Breast epithelium (tissue), 4 donors: ENCODE data around the gene TM4SF1. TPM values are rescaled to one million over a fixed set of nuclear protein-coding genes. Genes with fewer than 3 reads are reported as not detected.
A peak's percentile ranks its signal among the peaks of the same experiment; 100 is the strongest.

ENCODE experiments used
- DNase-seq, 2 donors: peaks; one replicate each; pipeline ENCODE4 v3.0.0-alpha.2; 2019; ENCODE audit warnings: low spot score in 2 of 2
- H3K27ac ChIP-seq, 2 donors: fragments of 200-600 bp; sonication (generic) in 1 of 2; one replicate each; pipeline ENCODE4 v1.5.1; 2016 to 2019; ENCODE audit warnings: mild to moderate bottlenecking in 1 of 2
- H3K27me3 ChIP-seq, 2 donors: fragments of 200-600 bp; sonication (generic) in 1 of 2; one replicate each; pipeline versions ENCODE4 v1.5.1 to v1.6.0; 2017 to 2019; ENCODE audit warnings: control low read depth in 1 of 2, mild to moderate bottlenecking in 1 of 2
- H3K36me3 ChIP-seq: fragments of 200-600 bp; one replicate; pipeline ENCODE4 v1.5.1; 2019
- H3K4me1 ChIP-seq, 2 donors: fragments of 200-600 bp; sonication (generic); one replicate each; pipeline ENCODE4 v1.5.1; 2016 to 2019; ENCODE audit warnings: control low read depth in 1 of 2
- H3K4me3 ChIP-seq, 3 donors: fragments of 200-600 bp; sonication (generic); 1 replicate in 2 of 3; 2 replicates in 1 of 3; pipeline ENCODE4 v1.5.1; 2016 to 2019; ENCODE audit warnings: mild to moderate bottlenecking in 3 of 3, moderate library complexity in 2 of 3
- H3K9me3 ChIP-seq, 2 donors: fragments of 200-600 bp; sonication (generic) in 1 of 2; one replicate each; pipeline ENCODE4 v1.5.1; 2016 to 2019; ENCODE audit warnings: control low read depth in 1 of 2
- POLR2A ChIP-seq: fragments of 450-650 bp; IDR thresholded peaks from one replicate; pipeline ENCODE4 v1.6.1; 2016; ENCODE audit warnings: antibody characterized with exemption, mild to moderate bottlenecking, moderate library complexity
- POLR2AphosphoS5 ChIP-seq, 3 donors: sonication (generic); formaldehyde crosslinking; IDR thresholded peaks; one replicate each; pipeline ENCODE4 v1.6.1; 2017; ENCODE audit warnings: antibody characterized with exemption in 3 of 3
- intact Hi-C: fragments of 100-400 bp; cut with DNase I; formaldehyde crosslinking; loops from one replicate; pipeline ENCODE4 v1.15.1; 2023; ENCODE audit warnings: low total_unique reads
- total RNA-seq, 3 donors: library from RNA; depleted of rRNA; stranded (reverse); fragments of >200 nt; gene quantifications; one replicate each; pipeline ENCODE4 v1.1.0, GENCODE V29; 2016
- TF ChIP-seq, protein P1 (sequence below), 3 donors: fragments of 450-650 bp; IDR thresholded peaks; one replicate each; pipeline ENCODE4 v1.5.1; 2016 to 2017; ENCODE audit warnings: antibody characterized with exemption in 3 of 3, mild to moderate bottlenecking in 3 of 3, moderate library complexity in 3 of 3

Gene TM4SF1
- total RNA-seq, 3 donors from 2014 or later, result 48.5 to 559 (median 290) TPM

DNA sequence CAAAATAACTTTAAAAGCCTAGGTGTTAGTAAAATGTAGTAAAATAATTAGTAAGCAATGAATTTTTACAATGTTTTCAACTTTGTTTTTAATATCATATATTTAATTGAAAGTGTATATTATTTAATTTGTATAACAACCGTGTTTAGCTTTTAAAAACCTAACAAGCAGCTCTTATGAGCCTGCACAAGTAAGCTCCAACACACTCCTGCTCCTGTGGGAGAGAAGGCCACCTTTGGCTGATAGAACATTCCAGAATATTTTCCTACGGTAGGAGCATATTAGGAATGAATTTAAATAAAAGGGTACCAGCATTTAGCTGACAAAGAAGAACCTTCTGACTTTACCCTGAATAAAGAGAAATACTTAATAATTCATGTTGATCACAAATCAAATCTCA is 40.3 kb upstream of the TM4SF1 start:
- DNase-seq, result no peak
- no peaks in the 10 kb centered on the region for H3K36me3 ChIP-seq
- intact Hi-C loops, result no loop called here
- no peak overlapping the region for H3K27ac ChIP-seq
- no peak for TF ChIP-seq POLR2A
- TF ChIP-seq POLR2AphosphoS5 (IDR thresholded peaks at IDR 0.05), result no peak
- TF ChIP-seq, protein P1, sequence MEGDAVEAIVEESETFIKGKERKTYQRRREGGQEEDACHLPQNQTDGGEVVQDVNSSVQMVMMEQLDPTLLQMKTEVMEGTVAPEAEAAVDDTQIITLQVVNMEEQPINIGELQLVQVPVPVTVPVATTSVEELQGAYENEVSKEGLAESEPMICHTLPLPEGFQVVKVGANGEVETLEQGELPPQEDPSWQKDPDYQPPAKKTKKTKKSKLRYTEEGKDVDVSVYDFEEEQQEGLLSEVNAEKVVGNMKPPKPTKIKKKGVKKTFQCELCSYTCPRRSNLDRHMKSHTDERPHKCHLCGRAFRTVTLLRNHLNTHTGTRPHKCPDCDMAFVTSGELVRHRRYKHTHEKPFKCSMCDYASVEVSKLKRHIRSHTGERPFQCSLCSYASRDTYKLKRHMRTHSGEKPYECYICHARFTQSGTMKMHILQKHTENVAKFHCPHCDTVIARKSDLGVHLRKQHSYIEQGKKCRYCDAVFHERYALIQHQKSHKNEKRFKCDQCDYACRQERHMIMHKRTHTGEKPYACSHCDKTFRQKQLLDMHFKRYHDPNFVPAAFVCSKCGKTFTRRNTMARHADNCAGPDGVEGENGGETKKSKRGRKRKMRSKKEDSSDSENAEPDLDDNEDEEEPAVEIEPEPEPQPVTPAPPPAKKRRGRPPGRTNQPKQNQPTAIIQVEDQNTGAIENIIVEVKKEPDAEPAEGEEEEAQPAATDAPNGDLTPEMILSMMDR (IDR thresholded peaks at IDR 0.05), result no peak
- H3K4me3 ChIP-seq, result no peak overlapping the region
- no peaks in the 10 kb centered on the region for H3K4me1 ChIP-seq
- no peaks in the 10 kb centered on the region for H3K9me3 ChIP-seq
- H3K27me3 ChIP-seq, result no peaks in the 10 kb centered on the region

DNA sequence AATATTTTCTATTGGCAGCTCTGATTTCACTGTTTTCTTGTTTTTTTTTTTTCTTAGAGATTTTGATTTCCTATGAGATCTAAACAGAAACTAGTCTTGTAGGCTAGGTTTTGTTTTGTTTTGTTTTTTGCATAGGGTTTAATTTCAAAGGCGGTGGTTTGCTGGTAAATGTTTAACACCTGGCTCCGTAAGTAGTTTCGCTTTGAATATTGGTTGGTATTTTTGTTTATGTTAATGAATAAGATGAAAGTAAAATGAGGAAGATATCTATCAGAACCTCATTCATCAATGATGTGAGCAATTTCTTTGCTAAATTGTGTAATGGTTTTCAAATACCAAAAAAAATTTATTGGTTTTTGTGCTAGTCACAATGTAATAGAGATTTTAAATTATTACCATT is 39.7 kb upstream of the TM4SF1 start:
- no peak for TF ChIP-seq POLR2AphosphoS5 (IDR thresholded peaks at IDR 0.05)
- TF ChIP-seq, protein P1 (IDR thresholded peaks at IDR 0.05), result no peak
- TF ChIP-seq POLR2A, result no peak
- no peaks in the 10 kb centered on the region for H3K36me3 ChIP-seq
- no peaks in the 10 kb centered on the region for H3K27me3 ChIP-seq
- H3K9me3 ChIP-seq, result no peaks in the 10 kb centered on the region
- intact Hi-C loops, result no loop called here
- H3K4me1 ChIP-seq, result no peaks in the 10 kb centered on the region
- H3K4me3 ChIP-seq, result no peak overlapping the region
- H3K27ac ChIP-seq, result no peak overlapping the region
- DNase-seq, result no peak

DNA sequence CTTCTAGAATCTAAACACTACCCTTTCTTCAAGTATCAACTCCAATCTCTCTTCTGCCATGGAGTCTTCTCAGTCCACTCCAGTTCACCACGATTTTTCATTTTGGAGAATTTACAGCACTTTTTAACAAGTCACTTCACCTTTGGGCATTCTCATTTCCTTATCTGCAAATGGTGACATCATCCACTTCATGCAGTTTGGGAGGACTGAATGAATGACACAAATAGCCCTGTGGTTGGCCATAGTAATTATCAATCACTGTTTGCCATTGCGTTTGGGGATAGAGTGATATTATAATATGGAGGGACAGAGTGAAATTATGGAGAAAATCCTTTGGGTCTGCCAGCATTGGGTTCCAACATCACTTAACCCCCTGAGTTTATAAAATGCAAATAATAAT is 38.0 kb upstream of the TM4SF1 start:
- no peak overlapping the region for H3K27ac ChIP-seq
- DNase-seq, result no peak
- TF ChIP-seq, protein P1 (IDR thresholded peaks at IDR 0.05), result no peak
- TF ChIP-seq POLR2AphosphoS5 (IDR thresholded peaks at IDR 0.05) (no peak), POLR2A (no peak)
- H3K27me3 ChIP-seq, result no peaks in the 10 kb centered on the region
- intact Hi-C loops, result no loop called here
- H3K4me3 ChIP-seq, result no peak overlapping the region
- H3K4me1 ChIP-seq, result no peaks in the 10 kb centered on the region
- H3K9me3 ChIP-seq, result no peaks in the 10 kb centered on the region
- H3K36me3 ChIP-seq, result no peaks in the 10 kb centered on the region

DNA sequence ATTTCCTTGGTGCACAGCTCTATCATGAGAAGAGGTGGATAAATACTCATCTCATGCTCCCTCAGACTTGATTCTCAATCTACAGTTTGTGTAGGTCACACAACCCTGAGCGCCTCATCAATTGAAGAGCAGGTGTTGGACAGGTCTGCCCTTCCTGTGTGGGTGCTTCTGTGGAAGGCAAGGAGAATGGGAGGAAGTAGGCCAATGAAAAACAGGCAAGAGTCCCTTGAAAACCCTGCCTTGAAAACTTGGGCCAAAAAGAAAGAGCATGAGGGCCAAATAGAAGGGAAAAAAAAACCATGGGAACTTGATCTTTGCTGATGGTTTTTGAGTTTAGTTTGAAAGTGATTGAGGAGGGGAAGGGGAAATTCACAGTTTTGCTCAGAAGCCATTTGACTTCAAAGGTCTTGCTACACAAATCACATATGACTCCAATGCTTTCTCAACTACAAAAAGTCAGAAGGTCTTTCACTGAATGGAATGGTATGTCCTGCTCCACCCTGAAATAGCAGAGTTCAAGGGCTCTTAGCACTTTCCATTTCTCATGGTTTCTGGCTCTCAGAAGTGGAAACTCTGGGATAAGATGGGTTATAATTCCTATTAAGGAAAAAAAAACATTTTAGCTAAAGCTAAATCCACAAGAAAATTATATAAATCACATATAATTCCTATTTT is 37.2 kb upstream of the TM4SF1 start:
- TF ChIP-seq POLR2A (no peak), POLR2AphosphoS5 (IDR thresholded peaks at IDR 0.05) (peak in 1 of 3 donors; percentile 30)
- TF ChIP-seq, protein P1 (IDR thresholded peaks at IDR 0.05), result no peak
- no peaks in the 10 kb centered on the region for H3K9me3 ChIP-seq
- H3K36me3 ChIP-seq, result no peaks in the 10 kb centered on the region
- no peak for DNase-seq
- no peak overlapping the region for H3K4me3 ChIP-seq
- no peaks in the 10 kb centered on the region for H3K4me1 ChIP-seq
- no peaks in the 10 kb centered on the region for H3K27me3 ChIP-seq
- intact Hi-C loops, result no loop called here
- H3K27ac ChIP-seq, result no peak overlapping the region

DNA sequence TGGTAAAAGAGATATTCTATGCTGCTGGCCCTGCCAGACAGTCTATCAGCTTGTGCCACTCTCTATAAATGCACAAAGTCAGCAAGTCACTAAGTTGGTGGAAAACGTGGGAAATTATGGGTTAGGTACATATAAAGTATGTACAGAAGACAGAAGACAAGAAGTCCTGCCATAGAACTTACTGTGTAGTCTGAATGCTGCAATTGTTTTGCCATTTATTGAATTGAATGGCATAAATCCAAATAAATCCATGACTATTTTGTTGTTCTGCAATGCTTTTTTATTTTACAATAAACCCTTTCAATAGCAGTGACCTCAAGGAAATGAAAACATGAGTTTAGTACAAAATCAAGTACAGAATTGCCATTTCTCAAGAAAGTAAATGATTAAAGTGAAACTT is 34.1 kb upstream of the TM4SF1 start:
- Histone ChIP-seq H3K4me3 (no peak overlapping the region), H3K27ac (peak overlapping the region; percentile 6 to 57), H3K4me1 (no peaks in the 10 kb centered on the region), H3K36me3 (no peaks in the 10 kb centered on the region), H3K9me3 (no peaks in the 10 kb centered on the region), H3K27me3 (no peaks in the 10 kb centered on the region)
- TF ChIP-seq POLR2A, result no peak
- TF ChIP-seq, protein P1 (IDR thresholded peaks at IDR 0.05), result no peak
- no peak for TF ChIP-seq POLR2AphosphoS5 (IDR thresholded peaks at IDR 0.05)
- no peak for DNase-seq
- intact Hi-C loops, result no loop called here
